GM12878 (cell line): ENCODE data around the gene TSHZ2.

Experiments used
- CREM ChIP-seq: IDR thresholded peaks from 2 replicates; pipeline ENCODE4 v1.6.1; 2014; ENCODE audit warnings: antibody characterized with exemption, low read depth
- CTCF ChIP-seq, 3 experiments: IDR thresholded peaks in 2 of 3; conservative IDR thresholded peaks in 1 of 3; 2 replicates each; pipeline ENCODE4 v1.5.1; 2011; ENCODE audit warnings: low read depth in 3 of 3, low read length in 3 of 3, mild to moderate bottlenecking in 3 of 3, control low read depth in 2 of 3, moderate library complexity in 2 of 3, inconsistent platforms in 1 of 3, mixed read lengths in 1 of 3; ENCODE audit not compliant: control insufficient read depth in 2 of 3, insufficient read depth in 1 of 3; ENCODE audit errors: extremely low read depth in 1 of 3
- EP300 ChIP-seq, 2 experiments: fragments of 150-350 bp in 1 of 2; IDR thresholded peaks; 2 replicates each; pipeline ENCODE4 v1.6.1; 2011 to 2012; ENCODE audit warnings: low read depth in 2 of 2, low read length in 2 of 2, borderline replicate concordance in 1 of 2, improper control_type of control experiment in 1 of 2, inconsistent platforms in 1 of 2; ENCODE audit not compliant: control insufficient read depth in 1 of 2
- MYC ChIP-seq: IDR thresholded peaks from 2 replicates; pipeline ENCODE4 v1.6.1; 2011; ENCODE audit warnings: mild to moderate bottlenecking, low read length, moderate library complexity, inconsistent platforms; ENCODE audit not compliant: insufficient read depth, insufficient replicate concordance, insufficient read length, severe bottlenecking
- RFX5 ChIP-seq: IDR thresholded peaks from 2 replicates; pipeline ENCODE4 v1.6.1; 2011; ENCODE audit warnings: low read depth, low read length, improper control_type of control experiment

GRCh38 chr20:53535878-53536277, 563.7 kb downstream of the TSHZ2 start:
- TF ChIP-seq EP300 (IDR thresholded peaks at IDR 0.05; ENCODE audit: borderline replicate concordance in 1 of 2, control insufficient read depth in 1 of 2, low read depth in 2 of 2, low read length in 2 of 2) (no peak), CTCF (IDR thresholded peaks at IDR 0.05 in 2 of 3, conservative IDR thresholded peaks at IDR 0.05 in 1 of 3; ENCODE audit: control insufficient read depth in 2 of 3, extremely low read depth in 1 of 3, insufficient read depth in 1 of 3, low read depth in 3 of 3, low read length in 3 of 3) (no peak), RFX5 (no peak), CREM (no peak), MYC (no peak)
